Kidney glomerular epithelial cell (primary cell): Measurements from ENCODE around the gene INPP4B.

Source experiments
- DNase-seq: peaks from one replicate; lab custom pipeline; 2025; lab: John Stamatoyannopoulos, UW

The INPP4B gene

GRCh38 chr4:142231787-142232186, 614.3 kb downstream of the INPP4B start:
- DNase-seq = no peak

GRCh38 chr4:142230991-142231390, 615.1 kb downstream of the INPP4B start:
- DNase-seq = no peak

- DNase-seq = no peak
Observed at GRCh38 chr4:142226014-142226413, 620.1 kb downstream of the INPP4B start.

GRCh38 chr4:142222127-142222526, 624.0 kb downstream of the INPP4B start:
- DNase-seq = no peak

GRCh38 chr4:142218726-142219125, 627.4 kb downstream of the INPP4B start:
- no peak for DNase-seq

- DNase-seq = no peak
Observed at GRCh38 chr4:142211444-142211843, 634.7 kb downstream of the INPP4B start.

- no peak for DNase-seq
Observed at GRCh38 chr4:142203505-142203904, 642.6 kb downstream of the INPP4B start.

- no peak for DNase-seq
Observed at GRCh38 chr4:142202404-142203332, 643.4 kb downstream of the INPP4B start.

GRCh38 chr4:142201041-142201440, 645.1 kb downstream of the INPP4B start:
- no peak for DNase-seq

GRCh38 chr4:142194905-142195304, 651.2 kb downstream of the INPP4B start:
- DNase-seq = no peak

GRCh38 chr4:142191901-142192300, 654.2 kb downstream of the INPP4B start:
- DNase-seq = no peak

GRCh38 chr4:142181021-142181420, 665.1 kb downstream of the INPP4B start:
- DNase-seq = no peak

GRCh38 chr4:142169216-142169615, 676.9 kb downstream of the INPP4B start:
- no peak for DNase-seq

GRCh38 chr4:142168181-142168580, 677.9 kb downstream of the INPP4B start:
- DNase-seq = no peak

GRCh38 chr4:142164767-142165500, 681.2 kb downstream of the INPP4B start:
- no peak for DNase-seq

GRCh38 chr4:142161086-142161485, 685.0 kb downstream of the INPP4B start:
- DNase-seq = no peak

- DNase-seq = no peak
Observed at GRCh38 chr4:142160509-142160908, 685.6 kb downstream of the INPP4B start.

- DNase-seq = no peak
Observed at GRCh38 chr4:142158980-142159379, 687.1 kb downstream of the INPP4B start.

- DNase-seq = no peak
Observed at GRCh38 chr4:142156256-142156655, 689.8 kb downstream of the INPP4B start.

- no peak for DNase-seq
Observed at GRCh38 chr4:142155347-142155746, 690.8 kb downstream of the INPP4B start.

- DNase-seq = no peak
Observed at GRCh38 chr4:142150483-142150882, 695.6 kb downstream of the INPP4B start.

GRCh38 chr4:142144813-142145212, 701.3 kb downstream of the INPP4B start:
- DNase-seq = no peak
